ENCODE results near the gene ACOT7. TPM values are rescaled to one million over a fixed set of nuclear protein-coding genes. Genes with fewer than 3 reads are reported as not detected.

ACOT7 gene
- total and polyA plus RNA-seq, 2 of the 13 experiments (the other 11 are each of a cell fraction or from before 2014, with no cell fraction given), result 33.0 to 55.8 TPM

DNA sequence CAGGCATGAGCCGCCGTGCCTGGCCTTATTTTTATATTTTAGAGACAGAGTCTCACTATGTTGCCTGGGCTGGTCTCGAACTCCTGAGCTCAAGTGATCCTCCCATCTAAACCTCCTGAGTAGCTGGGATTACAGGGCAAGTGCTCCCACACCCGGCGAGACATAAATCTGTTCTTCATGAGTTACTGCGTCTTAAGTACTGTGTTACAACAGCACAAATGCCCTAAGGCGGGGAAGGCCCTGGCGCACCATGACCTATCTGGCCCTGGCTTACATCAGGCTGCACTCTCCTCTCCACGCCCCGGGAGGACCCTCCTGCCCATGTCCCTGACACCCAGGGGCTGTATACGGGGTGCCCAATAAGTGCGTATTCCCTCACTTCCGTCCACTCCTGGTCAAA is 136.9 kb downstream of the ACOT7 start:
- Histone ChIP-seq H3K4me3 (replicated peaks in 1 of 3; ENCODE audit: insufficient read depth in 1 of 3, low read depth in 2 of 3, low read length in 3 of 3) (no peak overlapping the region), H3K4me2 (ENCODE audit: low read depth, low read length) (no peak overlapping the region), H3K36me3 (replicated peaks in 1 of 2; ENCODE audit: control insufficient read depth in 1 of 2, insufficient read depth in 2 of 2, low read length in 2 of 2) (no peaks in the 10 kb centered on the region), H3K27ac (ENCODE audit: extremely low read length, insufficient read depth, low read length) (no peak overlapping the region), H3K79me2 (ENCODE audit: insufficient read depth, low read length) (no peaks in the 10 kb centered on the region), H3K4me1 (ENCODE audit: insufficient read depth, low read length) (peaks cover 24% of the 10 kb centered on the region), H3K27me3 (ENCODE audit: control insufficient read depth in 1 of 2, insufficient read depth in 2 of 2, low read length in 2 of 2) (peaks cover 0 to 15% of the 10 kb centered on the region in 2 experiments; a peak in 3 of 5 replicates), H3K9ac (ENCODE audit: insufficient read depth, low read depth, low read length) (no peak overlapping the region), H4K20me1 (ENCODE audit: insufficient read depth, low read length) (no peaks in the 10 kb centered on the region), H2AFZ (ENCODE audit: low read length) (no peak overlapping the region), H3K9me3 (ENCODE audit: low read length) (no peaks in the 10 kb centered on the region)
- DNase-seq (ENCODE audit: low spot score) (no peak), ATAC-seq (no peak), FAIRE-seq (no peak)
- in situ Hi-C loops (cut with HindIII; ENCODE audit: extremely low pct_ligation_motif_present, low pct_unique_long_range_greater_than_20kb), result no loop called here
- BruUV-seq (replicated peaks), result no TSS peak
- TF ChIP-seq ATF7-NPFF (CRISPR knock-in tag; IDR thresholded peaks at IDR 0.05; ENCODE audit: low read depth), result no peak
- TF ChIP-seq ZNF790 (CRISPR knock-in tag; IDR thresholded peaks at IDR 0.05; ENCODE audit: borderline replicate concordance), result no peak
- TF ChIP-seq HNRNPLL (IDR thresholded peaks at IDR 0.05; ENCODE audit: low read depth, low read length, poor library complexity, severe bottlenecking), result no peak
- TF ChIP-seq RFX5 (IDR thresholded peaks at IDR 0.05; ENCODE audit: low read depth, low read length), result no peak
- no peak for TF ChIP-seq EED (CRISPR knock-in tag; IDR thresholded peaks at IDR 0.05)
- CTCF ChIA-PET (ENCODE audit: low intra/inter-chr PET ratio, low total read pairs), result no interaction called here
- intact Hi-C loops (cut with micrococcal nuclease; ENCODE audit: unreplicated experiment), result no loop called here
- POLR2A ChIA-PET, result no interaction called here
- WGBS (ENCODE audit: low lambda C conversion rate), result 48% methylated on average over 12 of the region's 13 CpGs

- in situ Hi-C loops (cut with HindIII; ENCODE audit: extremely low pct_ligation_motif_present, low pct_unique_long_range_greater_than_20kb) (no loop called here), intact Hi-C loops (cut with micrococcal nuclease; ENCODE audit: unreplicated experiment) (no loop called here)
- WGBS (ENCODE audit: low lambda C conversion rate), result 87% methylated on average over 5 of the region's 16 CpGs
- CTCF ChIA-PET (ENCODE audit: low intra/inter-chr PET ratio, low total read pairs), result no interaction called here
- DNase-seq (ENCODE audit: low spot score), result no peak
- no peak overlapping the region for H3K4me3 ChIP-seq (replicated peaks in 1 of 3; ENCODE audit: insufficient read depth in 1 of 3, low read depth in 2 of 3, low read length in 3 of 3)
- ATAC-seq, result no peak
- no peak overlapping the region for H3K9ac ChIP-seq (ENCODE audit: insufficient read depth, low read depth, low read length)
- no peaks in the 10 kb centered on the region for H3K36me3 ChIP-seq (replicated peaks in 1 of 2; ENCODE audit: control insufficient read depth in 1 of 2, insufficient read depth in 2 of 2, low read length in 2 of 2)
- no peaks in the 10 kb centered on the region for H3K9me3 ChIP-seq (ENCODE audit: low read length)
- peaks cover 22% of the 10 kb centered on the region for H3K4me1 ChIP-seq (ENCODE audit: insufficient read depth, low read length)
- no peak overlapping the region for H2AFZ ChIP-seq (ENCODE audit: low read length)
- BruUV-seq (replicated peaks), result no TSS peak
- peaks cover 5 to 29% of the 10 kb centered on the region in 2 experiments; a peak in 3 of 5 replicates for H3K27me3 ChIP-seq (ENCODE audit: control insufficient read depth in 1 of 2, insufficient read depth in 2 of 2, low read length in 2 of 2)
- FAIRE-seq, result no peak
- no peaks in the 10 kb centered on the region for H3K79me2 ChIP-seq (ENCODE audit: insufficient read depth, low read length)
- POLR2A ChIA-PET, result no interaction called here
- H3K4me2 ChIP-seq (ENCODE audit: low read depth, low read length), result no peak overlapping the region
- H3K27ac ChIP-seq (ENCODE audit: extremely low read length, insufficient read depth, low read length), result no peak overlapping the region
- no peaks in the 10 kb centered on the region for H4K20me1 ChIP-seq (ENCODE audit: insufficient read depth, low read length)
- TF ChIP-seq ZNF572 (CRISPR knock-in tag; IDR thresholded peaks at IDR 0.05) (no peak), SP140L (CRISPR knock-in tag; IDR thresholded peaks at IDR 0.05; ENCODE audit: borderline replicate concordance) (no peak)
These were observed 138.9 kb downstream of the ACOT7 start for GRCh38 chr1:6254691-6255090.

Data from HepG2 (cell line).